Uterus (tissue), 4 donors: Measurements from ENCODE around the gene RGS7. TPM values are rescaled to one million over a fixed set of nuclear protein-coding genes. Genes with fewer than 3 reads are reported as not detected.

Source experiments
- DNase-seq, 2 donors: peaks; one replicate each; pipeline ENCODE4 v3.0.0-alpha.2; 2019 to 2020
- H3K27ac ChIP-seq, 2 donors: fragments of 200-600 bp; sonication (generic); 1 replicate in 1 of 2; 2 replicates in 1 of 2; pipeline ENCODE4 v1.5.1; 2016 to 2018
- H3K27me3 ChIP-seq, 2 donors: fragments of 200-600 bp; sonication (generic); one replicate each; pipeline ENCODE4 v1.5.1; 2018 to 2019; ENCODE audit warnings: control low read depth in 1 of 2
- H3K36me3 ChIP-seq, 2 donors: fragments of 200-600 bp; sonication (generic); one replicate each; pipeline ENCODE4 v1.5.1; 2019; ENCODE audit warnings: control low read depth in 1 of 2
- H3K4me1 ChIP-seq, 2 donors: fragments of 200-600 bp; sonication (generic); one replicate each; pipeline ENCODE4 v1.5.1; 2018 to 2019; ENCODE audit warnings: control low read depth in 1 of 2
- H3K4me3 ChIP-seq, 2 donors: fragments of 200-600 bp; sonication (generic); 1 replicate in 1 of 2; 2 replicates in 1 of 2; pipeline ENCODE4 v1.5.1; 2018 to 2019; ENCODE audit warnings: mild to moderate bottlenecking in 1 of 2
- H3K9me3 ChIP-seq, 2 donors: fragments of 200-600 bp; sonication (generic); one replicate each; pipeline ENCODE4 v1.5.1; 2019; ENCODE audit warnings: control low read depth in 1 of 2
- CTCF ChIP-seq, 4 experiments: fragments of 200-600 bp in 2 of 4; fragments of 450-650 bp in 2 of 4; sonication (generic) in 2 of 4; IDR thresholded peaks; one replicate each; pipeline ENCODE4 v1.5.1; 2016 to 2019; ENCODE audit warnings: antibody characterized with exemption in 4 of 4, mild to moderate bottlenecking in 2 of 4, moderate library complexity in 1 of 4
- POLR2A ChIP-seq, 2 donors: fragments of 450-650 bp; IDR thresholded peaks; one replicate each; pipeline ENCODE4 v1.6.1; 2016; ENCODE audit warnings: antibody characterized with exemption in 2 of 2, mild to moderate bottlenecking in 1 of 2, moderate library complexity in 1 of 2
- intact Hi-C: fragments of 100-400 bp; cut with DNase I; formaldehyde crosslinking; loops from one replicate; pipeline ENCODE4 v1.15.1; 2023; ENCODE audit warnings: low total_unique reads
- total RNA-seq, 4 donors: library from RNA; depleted of rRNA in 3 of 4; stranded (reverse); fragments of >200 nt in 3 of 4; gene quantifications; one replicate each; pipeline versions ENCODE4 v1.1.0 to v1.2.4, GENCODE V29; 2014 to 2023
- donor health status: DM: yes; HTN: yes; CAD: no.

The RGS7 gene
- total RNA-seq, 4 donors from 2014 or later, result 0.62 TPM; not detected in 3

- Histone ChIP-seq H3K9me3 (no peaks in the 10 kb centered on the region), H3K4me1 (no peaks in the 10 kb centered on the region), H3K4me3 (no peak overlapping the region), H3K27ac (no peak overlapping the region), H3K36me3 (no peaks in the 10 kb centered on the region), H3K27me3 (no peaks in the 10 kb centered on the region)
- DNase-seq, result no peak
- TF ChIP-seq CTCF (IDR thresholded peaks at IDR 0.05) (no peak), POLR2A (IDR thresholded peaks at IDR 0.05) (no peak)
- intact Hi-C loops, result no loop called here
These were observed 35.1 kb upstream of the RGS7 start for GRCh38 chr1:241391926-241392710.

- Histone ChIP-seq H3K27ac (no peak overlapping the region), H3K27me3 (no peaks in the 10 kb centered on the region), H3K9me3 (no peaks in the 10 kb centered on the region), H3K4me3 (no peak overlapping the region), H3K36me3 (no peaks in the 10 kb centered on the region), H3K4me1 (no peaks in the 10 kb centered on the region)
- TF ChIP-seq POLR2A (IDR thresholded peaks at IDR 0.05), result no peak
- intact Hi-C loops, result no loop called here
- DNase-seq, result no peak
These were observed 33.5 kb upstream of the RGS7 start for GRCh38 chr1:241390526-241390925.

DNA sequence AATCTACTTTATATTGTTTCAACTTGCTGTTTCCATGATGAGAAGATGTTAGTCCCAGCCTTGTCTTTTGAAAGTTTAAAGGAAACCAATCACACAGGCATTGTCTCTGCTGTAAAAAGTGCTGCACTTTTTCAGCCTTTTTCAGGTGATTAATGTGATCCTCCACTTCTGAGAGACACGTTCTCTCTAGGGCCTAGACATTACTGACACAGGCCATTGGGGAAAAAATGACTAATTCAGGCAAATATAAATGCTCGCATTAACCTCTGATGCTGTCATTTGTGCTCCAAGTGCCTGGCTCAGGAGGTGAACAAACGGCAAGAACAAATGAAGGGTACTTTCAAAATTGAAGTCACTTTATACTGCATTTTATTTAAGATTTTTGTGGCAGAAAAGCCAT lies 32.4 kb upstream of the RGS7 start:
- Histone ChIP-seq H3K4me3 (no peak overlapping the region), H3K27ac (no peak overlapping the region), H3K4me1 (no peaks in the 10 kb centered on the region), H3K9me3 (no peaks in the 10 kb centered on the region), H3K27me3 (no peaks in the 10 kb centered on the region), H3K36me3 (no peaks in the 10 kb centered on the region)
- no peak for DNase-seq
- TF ChIP-seq POLR2A (IDR thresholded peaks at IDR 0.05) (no peak), CTCF (IDR thresholded peaks at IDR 0.05) (no peak)
- intact Hi-C loops, result no loop called here

DNA sequence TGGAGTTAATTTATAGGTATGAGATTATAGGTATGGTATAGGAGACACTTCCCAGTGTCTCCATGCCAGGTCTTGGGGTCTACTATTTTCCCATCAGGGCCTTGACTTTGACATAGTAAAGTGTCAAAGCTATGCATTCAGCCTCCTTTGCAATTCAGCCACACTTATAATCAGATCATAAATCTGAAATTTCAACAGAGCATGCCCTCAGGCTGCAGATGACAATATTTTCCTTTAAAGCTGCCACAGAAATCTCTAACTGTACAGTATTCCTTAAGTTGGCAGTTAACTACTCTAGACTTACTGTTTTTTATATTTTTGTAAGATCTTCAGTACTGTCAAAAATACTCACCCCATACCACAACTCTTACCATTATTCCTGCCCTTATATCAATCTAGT lies 30.2 kb upstream of the RGS7 start:
- no peak for DNase-seq
- TF ChIP-seq CTCF (IDR thresholded peaks at IDR 0.05) (no peak), POLR2A (IDR thresholded peaks at IDR 0.05) (no peak)
- Histone ChIP-seq H3K4me3 (no peak overlapping the region), H3K4me1 (no peaks in the 10 kb centered on the region), H3K36me3 (no peaks in the 10 kb centered on the region), H3K9me3 (no peaks in the 10 kb centered on the region), H3K27me3 (no peaks in the 10 kb centered on the region), H3K27ac (no peak overlapping the region)
- intact Hi-C loops, result no loop called here

DNA sequence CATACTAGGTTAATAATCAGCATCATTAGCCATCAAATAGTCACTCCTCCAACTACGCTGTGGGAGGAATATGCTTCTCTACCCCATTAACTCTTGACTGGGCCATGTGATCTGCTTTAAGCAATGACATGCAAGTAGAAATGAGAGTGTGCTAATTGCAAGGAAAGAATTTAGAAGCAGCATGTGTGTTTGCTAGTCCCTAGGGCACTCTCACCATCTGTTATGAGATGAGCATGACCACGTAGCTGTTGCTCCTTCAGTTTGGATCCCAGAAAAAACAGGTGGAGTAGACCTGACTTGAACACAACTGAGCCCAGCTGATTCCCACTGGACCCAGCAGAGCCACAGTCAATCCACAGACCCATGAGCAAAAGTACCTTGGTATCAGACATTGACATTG lies 19.7 kb upstream of the RGS7 start:
- Histone ChIP-seq H3K27ac (no peak overlapping the region), H3K4me1 (no peaks in the 10 kb centered on the region), H3K27me3 (no peaks in the 10 kb centered on the region), H3K4me3 (no peak overlapping the region), H3K9me3 (no peaks in the 10 kb centered on the region), H3K36me3 (no peaks in the 10 kb centered on the region)
- intact Hi-C loops, result no loop called here
- no peak for DNase-seq
- TF ChIP-seq POLR2A (IDR thresholded peaks at IDR 0.05) (no peak), CTCF (IDR thresholded peaks at IDR 0.05) (no peak)
